Loucy (cell line): ENCODE data around the gene HPSE.

ENCODE experiments used
- H2AFZ ChIP-seq: fragments of 200-600 bp; sonication (generic); 2 replicates; pipeline ENCODE4 v1.6.0; 2016; ENCODE audit warnings: antibody characterized with exemption, mild to moderate bottlenecking, low read length, moderate library complexity
- H3F3A ChIP-seq: fragments of 200-600 bp; 2 replicates; pipeline ENCODE4 v1.6.0; 2016; ENCODE audit warnings: antibody characterized with exemption, low read depth, mild to moderate bottlenecking
- H3K27me3 ChIP-seq: fragments of 200-600 bp; sonication (generic); 2 replicates; pipeline ENCODE4 v1.6.1; 2014; ENCODE audit warnings: low read length, mild to moderate bottlenecking; ENCODE audit not compliant: insufficient read depth, poor library complexity, severe bottlenecking
- H3K36me3 ChIP-seq: fragments of 200-600 bp; sonication (generic); 2 replicates; pipeline ENCODE4 v1.6.1; 2016; ENCODE audit warnings: low read length; ENCODE audit not compliant: insufficient read depth
- H3K4me1 ChIP-seq: fragments of 200-600 bp; sonication (generic); 2 replicates; pipeline ENCODE4 v1.5.1; 2014; ENCODE audit warnings: low read length, mild to moderate bottlenecking; ENCODE audit not compliant: insufficient read depth, poor library complexity, severe bottlenecking
- H3K4me2 ChIP-seq: fragments of 200-600 bp; sonication (generic); 2 replicates; pipeline ENCODE4 v1.6.0; 2014; ENCODE audit warnings: antibody characterized with exemption, low read length, low read depth, mild to moderate bottlenecking; ENCODE audit not compliant: poor library complexity, severe bottlenecking
- H3K4me3 ChIP-seq: fragments of 200-600 bp; sonication (generic); 2 replicates; pipeline ENCODE4 v1.5.1; 2014; ENCODE audit warnings: low read length, mild to moderate bottlenecking, mixed read lengths; ENCODE audit not compliant: poor library complexity, severe bottlenecking
- H3K79me2 ChIP-seq: fragments of 200-600 bp; sonication (generic); 2 replicates; pipeline ENCODE4 v1.6.1; 2014; ENCODE audit warnings: low read length; ENCODE audit not compliant: insufficient read depth
- H3K9ac ChIP-seq: fragments of 200-600 bp; sonication (generic); 2 replicates; pipeline ENCODE4 v1.6.0; 2014; ENCODE audit warnings: mild to moderate bottlenecking, low read depth, low read length, moderate library complexity; ENCODE audit not compliant: poor library complexity, severe bottlenecking
- H3K9me2 ChIP-seq: fragments of 200-600 bp; sonication (generic); replicated peaks from 2 replicates; pipeline ENCODE4 v1.6.1; 2016; ENCODE audit warnings: low read depth, low read length, mixed read lengths
- H3K9me3 ChIP-seq: fragments of 200-600 bp; sonication (generic); 2 replicates; pipeline ENCODE4 v1.6.1; 2014; ENCODE audit warnings: mild to moderate bottlenecking, antibody characterized with exemption, low read length, low read depth; ENCODE audit not compliant: insufficient read depth
- H4K20me1 ChIP-seq: fragments of 200-600 bp; sonication (generic); 2 replicates; pipeline ENCODE4 v1.6.0; 2014; ENCODE audit warnings: antibody characterized with exemption, low read length, mild to moderate bottlenecking; ENCODE audit not compliant: insufficient read depth, poor library complexity, severe bottlenecking
- EZH2phosphoT487 ChIP-seq: fragments of 200-600 bp; IDR thresholded peaks from 2 replicates; pipeline ENCODE4 v1.6.1; 2018; ENCODE audit warnings: antibody characterized with exemption, mild to moderate bottlenecking, moderate library complexity, borderline replicate concordance
- TF ChIP-seq, protein P1 (sequence below): fragments of 200-600 bp; sonication (generic); conservative IDR thresholded peaks from 2 replicates; pipeline ENCODE4 v1.5.1; 2014; ENCODE audit warnings: mild to moderate bottlenecking, antibody characterized with exemption, low read length

Gene HPSE

DNA sequence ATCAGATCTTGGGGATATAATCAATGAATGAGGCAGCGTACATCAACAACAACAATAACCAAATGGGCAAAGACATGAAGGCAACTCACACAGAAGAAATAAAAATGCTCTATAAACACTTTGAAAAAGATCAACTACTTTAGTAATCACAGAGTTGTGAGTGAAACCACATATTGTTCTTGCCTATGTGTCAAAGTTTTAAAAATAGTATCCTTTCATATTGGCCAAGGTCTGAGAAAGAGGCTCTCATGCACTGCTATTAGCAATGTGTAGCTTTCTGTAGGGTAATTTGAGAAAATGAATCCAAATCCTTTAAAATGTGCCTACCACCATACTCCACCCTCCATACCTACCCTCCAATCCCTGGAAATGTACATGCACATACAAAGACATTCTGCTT lies 75.1 kb downstream of the HPSE start:
- H3K36me3 ChIP-seq, result no peaks in the 10 kb centered on the region; the same call in 1 of the 2 replicates
- H3K4me3 ChIP-seq, result no peak overlapping the region
- H4K20me1 ChIP-seq, result no peaks in the 10 kb centered on the region
- H3K9me3 ChIP-seq, result no peaks in the 10 kb centered on the region
- no peak overlapping the region for H3K9ac ChIP-seq
- no peaks in the 10 kb centered on the region for H3K4me1 ChIP-seq
- H3K79me2 ChIP-seq, result no peaks in the 10 kb centered on the region
- no peak overlapping the region for H3K4me2 ChIP-seq
- TF ChIP-seq, protein P1, sequence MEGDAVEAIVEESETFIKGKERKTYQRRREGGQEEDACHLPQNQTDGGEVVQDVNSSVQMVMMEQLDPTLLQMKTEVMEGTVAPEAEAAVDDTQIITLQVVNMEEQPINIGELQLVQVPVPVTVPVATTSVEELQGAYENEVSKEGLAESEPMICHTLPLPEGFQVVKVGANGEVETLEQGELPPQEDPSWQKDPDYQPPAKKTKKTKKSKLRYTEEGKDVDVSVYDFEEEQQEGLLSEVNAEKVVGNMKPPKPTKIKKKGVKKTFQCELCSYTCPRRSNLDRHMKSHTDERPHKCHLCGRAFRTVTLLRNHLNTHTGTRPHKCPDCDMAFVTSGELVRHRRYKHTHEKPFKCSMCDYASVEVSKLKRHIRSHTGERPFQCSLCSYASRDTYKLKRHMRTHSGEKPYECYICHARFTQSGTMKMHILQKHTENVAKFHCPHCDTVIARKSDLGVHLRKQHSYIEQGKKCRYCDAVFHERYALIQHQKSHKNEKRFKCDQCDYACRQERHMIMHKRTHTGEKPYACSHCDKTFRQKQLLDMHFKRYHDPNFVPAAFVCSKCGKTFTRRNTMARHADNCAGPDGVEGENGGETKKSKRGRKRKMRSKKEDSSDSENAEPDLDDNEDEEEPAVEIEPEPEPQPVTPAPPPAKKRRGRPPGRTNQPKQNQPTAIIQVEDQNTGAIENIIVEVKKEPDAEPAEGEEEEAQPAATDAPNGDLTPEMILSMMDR, result no peak
- TF ChIP-seq EZH2phosphoT487, result no peak
- H3K27me3 ChIP-seq, result no peaks in the 10 kb centered on the region
- no peaks in the 10 kb centered on the region for H3K9me2 ChIP-seq
- H2AFZ ChIP-seq, result no peak overlapping the region
- H3F3A ChIP-seq, result no peaks in the 10 kb centered on the region

DNA sequence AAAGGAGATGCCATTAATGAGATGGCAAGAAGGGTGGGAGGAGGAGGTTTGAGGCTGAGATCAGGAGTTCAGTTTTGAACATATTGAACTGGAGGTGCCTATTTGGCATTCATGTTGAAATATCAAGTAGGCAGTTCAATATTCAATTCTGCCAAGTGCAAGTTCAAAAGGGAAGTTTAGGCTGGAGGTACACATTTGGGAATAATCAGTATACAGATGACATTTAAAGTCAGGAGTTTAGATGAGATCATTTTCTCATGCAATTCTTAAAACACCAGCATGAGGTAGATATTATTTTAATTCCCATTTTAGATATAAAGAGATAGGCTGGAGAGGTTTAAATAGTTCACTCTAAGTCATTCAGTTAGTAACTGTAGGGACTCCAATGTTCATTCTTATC lies 76.2 kb downstream of the HPSE start:
- H3K9ac ChIP-seq, result no peak overlapping the region
- H4K20me1 ChIP-seq, result no peaks in the 10 kb centered on the region
- no peaks in the 10 kb centered on the region for H3K9me3 ChIP-seq
- H3K79me2 ChIP-seq, result no peaks in the 10 kb centered on the region
- no peaks in the 10 kb centered on the region for H3K9me2 ChIP-seq
- no peak overlapping the region for H2AFZ ChIP-seq
- H3K27me3 ChIP-seq, result no peaks in the 10 kb centered on the region
- no peaks in the 10 kb centered on the region for H3K4me1 ChIP-seq
- no peak overlapping the region for H3K4me2 ChIP-seq
- H3F3A ChIP-seq, result no peaks in the 10 kb centered on the region
- H3K4me3 ChIP-seq, result no peak overlapping the region
- no peaks in the 10 kb centered on the region; the same call in 1 of the 2 replicates for H3K36me3 ChIP-seq
- TF ChIP-seq, protein P1, result no peak
- TF ChIP-seq EZH2phosphoT487, result no peak

DNA sequence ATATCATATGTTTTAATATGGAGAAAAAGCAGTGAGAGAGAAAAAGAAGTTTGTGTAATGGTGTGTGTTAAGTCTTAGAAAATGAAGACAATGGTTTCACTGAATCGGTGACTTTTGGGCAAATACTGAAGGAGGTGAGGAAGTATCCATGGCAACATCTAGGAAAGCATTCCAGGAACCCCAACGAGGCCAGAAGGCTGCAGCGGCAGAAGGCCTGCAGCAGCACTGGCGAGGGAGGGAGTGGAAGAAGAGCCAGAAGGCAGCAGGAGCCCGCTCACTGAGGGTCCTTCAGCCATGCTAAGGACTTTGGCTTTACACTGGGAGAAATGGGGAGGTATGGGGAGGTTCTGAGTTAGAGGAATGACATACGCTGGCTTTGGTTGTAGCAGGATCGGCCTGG lies 76.8 kb downstream of the HPSE start:
- H3K4me3 ChIP-seq, result no peak overlapping the region
- TF ChIP-seq EZH2phosphoT487, result no peak
- TF ChIP-seq, protein P1, result no peak
- no peaks in the 10 kb centered on the region for H3K9me3 ChIP-seq
- H3K4me1 ChIP-seq, result no peaks in the 10 kb centered on the region
- H3K36me3 ChIP-seq, result no peaks in the 10 kb centered on the region; the same call in 1 of the 2 replicates
- no peaks in the 10 kb centered on the region for H3K27me3 ChIP-seq
- H3F3A ChIP-seq, result no peaks in the 10 kb centered on the region
- H3K79me2 ChIP-seq, result no peaks in the 10 kb centered on the region
- H3K9ac ChIP-seq, result no peak overlapping the region
- H2AFZ ChIP-seq, result no peak overlapping the region
- no peak overlapping the region for H3K4me2 ChIP-seq
- H3K9me2 ChIP-seq, result no peaks in the 10 kb centered on the region
- H4K20me1 ChIP-seq, result no peaks in the 10 kb centered on the region
